Naive thymus-derived CD4-positive, alpha-beta T cell (primary cell): ENCODE data around the gene PIGB. TPM values are rescaled to one million over a fixed set of nuclear protein-coding genes. Genes with fewer than 3 reads are reported as not detected.

Source experiments
- ATAC-seq: fragments of 150-1000 bp; cut with Tn5 transposase; 2 replicates; pipeline ENCODE4 v1.10.0; 2021; ENCODE audit warnings: mild to moderate bottlenecking, moderate library complexity
- CTCF ChIA-PET: fragments of 350-600 bp; sonication (Branson Sonifier 250); formaldehyde crosslinking; loops from one replicate; lab custom pipeline; 2021; ENCODE audit warnings: antibody characterized with exemption; lab: Charles Lee
- POLR2A ChIA-PET: fragments of 350-600 bp; sonication (Branson Sonifier 250); formaldehyde crosslinking; loops from one replicate; lab custom pipeline; 2021; ENCODE audit warnings: antibody characterized with exemption, inconsistent platforms; lab: Charles Lee
- DNase-seq, 9 donors: peaks; one replicate each; pipeline versions ENCODE4 v3.0.0 to v3.0.0-alpha.2; 2020 to 2022; ENCODE audit warnings: mixed read lengths in 1 of 9
- H3K27ac ChIP-seq: one replicate; pipeline ENCODE4 v1.7.0; 2013; ENCODE audit warnings: mild to moderate bottlenecking, low read depth, low read length, moderate library complexity
- H3K27me3 ChIP-seq, 2 donors: one replicate each; pipeline ENCODE4 v1.7.0; 2013; ENCODE audit warnings: low read length in 2 of 2, mild to moderate bottlenecking in 2 of 2, moderate library complexity in 2 of 2; ENCODE audit not compliant: control insufficient read depth in 2 of 2, insufficient read depth in 2 of 2
- H3K36me3 ChIP-seq, 3 experiments: 1 replicate in 2 of 3; 2 replicates in 1 of 3; pipeline ENCODE4 v1.7.0; 2013; ENCODE audit warnings: low read length in 3 of 3, mild to moderate bottlenecking in 3 of 3, moderate library complexity in 1 of 3; ENCODE audit not compliant: insufficient read depth in 3 of 3, control insufficient read depth in 2 of 3
- H3K4me1 ChIP-seq, 2 donors: one replicate each; pipeline ENCODE4 v1.7.0; 2013; ENCODE audit warnings: low read length in 2 of 2, mild to moderate bottlenecking in 2 of 2, moderate library complexity in 1 of 2; ENCODE audit not compliant: control insufficient read depth in 2 of 2, insufficient read depth in 2 of 2
- H3K4me3 ChIP-seq: 2 replicates; pipeline ENCODE4 v1.7.0; 2013; ENCODE audit warnings: mild to moderate bottlenecking, low read length
- H3K9me3 ChIP-seq, 3 experiments: 1 replicate in 2 of 3; 2 replicates in 1 of 3; pipeline ENCODE4 v1.7.0; 2013; ENCODE audit warnings: low read length in 3 of 3; ENCODE audit not compliant: control insufficient read depth in 2 of 3
- H3K27ac Mint-ChIP-seq, 9 donors: one replicate each; pipeline ENCODE4 v1.8.0; 2020 to 2022; ENCODE audit warnings: mixed read lengths in 9 of 9, mild to moderate bottlenecking in 8 of 9, moderate library complexity in 5 of 9, inconsistent platforms in 2 of 9
- H3K27me3 Mint-ChIP-seq, 5 donors: one replicate each; pipeline ENCODE4 v1.8.0; 2021 to 2022; ENCODE audit warnings: mixed read lengths in 5 of 5, mild to moderate bottlenecking in 1 of 5
- H3K36me3 Mint-ChIP-seq, 5 donors: one replicate each; pipeline ENCODE4 v1.8.0; 2020 to 2022; ENCODE audit warnings: mixed read lengths in 5 of 5, mild to moderate bottlenecking in 3 of 5, inconsistent platforms in 1 of 5
- H3K4me1 Mint-ChIP-seq, 7 donors: one replicate each; pipeline ENCODE4 v1.8.0; 2020 to 2022; ENCODE audit warnings: mixed read lengths in 7 of 7, mild to moderate bottlenecking in 3 of 7, inconsistent platforms in 1 of 7
- H3K4me3 Mint-ChIP-seq, 10 donors: one replicate each; pipeline ENCODE4 v1.8.0; 2020 to 2022; ENCODE audit warnings: mild to moderate bottlenecking in 10 of 10, mixed read lengths in 10 of 10, moderate library complexity in 6 of 10, inconsistent platforms in 2 of 10
- H3K9me3 Mint-ChIP-seq, 11 donors: one replicate each; pipeline ENCODE4 v1.8.0; 2020 to 2022; ENCODE audit warnings: mixed read lengths in 11 of 11, mild to moderate bottlenecking in 4 of 11, inconsistent platforms in 1 of 11, moderate library complexity in 1 of 11
- intact Hi-C, 2 donors: fragments of 100-400 bp; cut with micrococcal nuclease; formaldehyde crosslinking; loops; one replicate each; pipeline ENCODE4 v1.15.1; 2023
- polyA plus RNA-seq, 2 donors: library from polyadenylated mRNA; unstranded; fragments of 300-500 nt; fragmentation: Illumina TruSeq; gene quantifications; one replicate each; pipeline ENCODE4 v1.2.3, GENCODE V29; 2021
- total RNA-seq, 6 experiments: library from RNA in 5 of 6; stranded (reverse) in 5 of 6; gene quantifications; 1 replicate in 5 of 6; 2 replicates in 1 of 6; pipeline ENCODE4 v1.2.3 and lab custom pipeline; 2021 to 2026

Gene PIGB
- total RNA-seq, result 10 to 100 TPM; 21.4 to 30.2 (median 24.3) TPM
- polyA plus RNA-seq, result 10 to 100 TPM; 11.9 to 21.0 TPM
- total RNA-seq (lab: John Stamatoyannopoulos, UW), result 16.3 reads per million, percentile 46 among the genes with 10 or more reads in this experiment

GRCh38 chr15:55318588-55319494 is at the start of gene PIGB, which contains the start of gene PIGBOS1:
Gene PIGB (plus strand): TSS chr15:55319222. CDS start chr15:55319251, 29 bp downstream.
Gene PIGBOS1 (minus strand): TSS chr15:55319123. CDS start chr15:55317792, 1,331 bp downstream.
- peak within 1 kb of the TSS; percentile 98 to 99 (median 98) for H3K4me3 Mint-ChIP-seq
- peaks cover 5 to 28% of the 10 kb centered on the region in 2 donors for H3K4me1 ChIP-seq

DNA sequence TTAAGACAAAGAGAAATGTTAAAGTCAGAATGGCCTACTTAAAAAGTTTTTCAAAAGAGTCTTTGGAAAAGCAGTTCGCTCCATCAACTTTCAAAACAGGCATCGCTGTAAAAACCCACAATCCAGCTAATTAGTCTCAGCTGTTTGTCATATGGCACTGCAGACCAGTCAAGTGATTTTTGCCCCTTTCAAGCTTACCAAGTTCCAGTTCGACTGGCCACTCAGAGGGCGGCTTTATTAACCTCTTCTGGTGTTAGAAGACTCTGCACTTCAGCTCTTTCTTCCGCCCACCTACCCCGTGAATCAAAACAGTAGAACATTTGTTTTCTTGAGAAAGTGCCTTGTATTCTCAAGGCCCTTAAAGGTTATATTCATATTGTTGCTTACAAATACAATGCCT is 48.7 kb upstream of the PIGB start:
- peak overlapping the region in 4 of 9 donors; percentile 0 to 36 (median 26) for H3K27ac Mint-ChIP-seq
- intact Hi-C loops, result no loop called here
- ChIA-PET POLR2A (interaction anchor here (0.9 to 1.4 kb wide), 2 partner anchors 19 to 73 kb away, joined by 3 to 5 read pairs; partner anchors contain the start of gene RSL24D1), CTCF (interaction anchor here (0.9 kb wide), 1 partner anchor 10 kb away, joined by 3 read pairs; no protein-coding TSS in a partner anchor)
- H3K4me1 ChIP-seq, result peaks cover 19 to 69% of the 10 kb centered on the region in 2 donors
- peaks cover 0 to 3% (median 0%) of the 10 kb centered on the region in 11 donors for H3K9me3 Mint-ChIP-seq
- ATAC-seq, result no peak
- DNase-seq, result no peak
- H3K9me3 ChIP-seq, result no peaks in the 10 kb centered on the region
- peaks cover 0 to 42% (median 15%) of the 10 kb centered on the region in 5 donors for H3K36me3 Mint-ChIP-seq
- H3K27me3 ChIP-seq, result no peaks in the 10 kb centered on the region
- peaks cover 46 to 76% (median 61%) of the 10 kb centered on the region in 7 donors for H3K4me1 Mint-ChIP-seq
- H3K4me3 ChIP-seq, result no peak overlapping the region
- H3K36me3 ChIP-seq, result no peaks in the 10 kb centered on the region
- no peak overlapping the region for H3K4me3 Mint-ChIP-seq
- no peaks in the 10 kb centered on the region for H3K27me3 Mint-ChIP-seq
- H3K27ac ChIP-seq, result no peak overlapping the region

More at GRCh38 chr15:55318588-55319494, at the start of gene PIGB, which contains the start of gene PIGBOS1:
- Histone ChIP-seq H3K4me3 (peak within 1 kb of the TSS; percentile 95), H3K9me3 (no peaks in the 10 kb centered on the region), H3K36me3 (no peaks in the 10 kb centered on the region), H3K27ac (peak within 1 kb of the TSS; percentile 98), H3K27me3 (no peaks in the 10 kb centered on the region)
- Mint-ChIP-seq H3K27ac (peak within 1 kb of the TSS; percentile 99 to 100 (median 100)), H3K27me3 (no peaks in the 10 kb centered on the region), H3K4me1 (peaks cover 41 to 86% (median 76%) of the 10 kb centered on the region in 7 donors), H3K9me3 (peaks cover 0 to 7% (median 0%) of the 10 kb centered on the region in 11 donors), H3K36me3 (peaks cover 5 to 30% (median 27%) of the 10 kb centered on the region in 5 donors)
- DNase-seq (peak; percentile 73 to 88 (median 84)), ATAC-seq (peak; percentile 91)
- intact Hi-C loops, result loop anchor here (1.0 to 5.0 kb wide), 6 partner anchors 29 to 123 kb away; partner anchors contain the start of genes CCPG1 (in 2 of the 2), PIERCE2 (in 2 of the 2) and RSL24D1 (in 1 of the 2)
- ChIA-PET CTCF (interaction anchor here (0.7 to 1.5 kb wide), 7 partner anchors 8 to 122 kb away, joined by 3 to 6 read pairs (median 3); partner anchors contain the start of gene RSL24D1), POLR2A (interaction anchor here (0.6 to 3.4 kb wide), 14 partner anchors 13 to 176 kb away, joined by 3 to 25 read pairs (median 4); partner anchors contain the start of genes CCPG1, PIERCE2 and RSL24D1)

DNA sequence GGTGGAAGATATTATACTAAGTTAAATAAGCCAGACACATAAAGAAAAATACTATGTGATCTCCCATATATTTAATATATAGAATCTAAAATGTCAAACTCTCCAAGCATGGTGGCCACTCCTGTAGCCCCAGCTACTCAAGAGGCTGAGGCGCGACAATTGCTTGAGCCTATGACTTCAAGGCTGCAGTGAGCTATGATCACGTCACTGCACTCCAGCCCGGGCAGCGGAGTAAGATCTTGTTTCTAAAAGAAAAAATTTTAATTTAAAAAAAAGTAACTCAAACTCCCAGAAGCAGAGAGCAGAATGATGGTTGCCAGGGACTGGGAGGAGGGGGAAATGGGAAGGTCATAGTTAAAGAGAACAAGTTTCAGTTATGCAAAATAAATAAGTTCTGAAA is 42.7 kb upstream of the PIGB start:
- ATAC-seq (no peak), DNase-seq (no peak)
- no peaks in the 10 kb centered on the region for H3K9me3 ChIP-seq
- H3K36me3 ChIP-seq, result no peaks in the 10 kb centered on the region
- H3K27ac ChIP-seq, result no peak overlapping the region
- no peaks in the 10 kb centered on the region for H3K27me3 ChIP-seq
- POLR2A ChIA-PET, result interaction anchor here (1.3 to 3.1 kb wide), 3 partner anchors 9 to 55 kb away, joined by 3 to 16 read pairs (median 4); no protein-coding TSS in a partner anchor
- peak overlapping the region; percentile 21 for H3K4me3 ChIP-seq
- CTCF ChIA-PET, result no interaction called here
- peaks cover 0 to 33% (median 0%) of the 10 kb centered on the region in 5 donors for H3K36me3 Mint-ChIP-seq
- H3K9me3 Mint-ChIP-seq, result peaks cover 0 to 3% (median 0%) of the 10 kb centered on the region in 11 donors
- H3K4me3 Mint-ChIP-seq, result peak overlapping the region in 8 of 10 donors; percentile 5 to 83 (median 72)
- H3K4me1 Mint-ChIP-seq, result peaks cover 47 to 85% (median 66%) of the 10 kb centered on the region in 7 donors
- no peaks in the 10 kb centered on the region for H3K27me3 Mint-ChIP-seq
- H3K4me1 ChIP-seq, result peaks cover 30 to 64% of the 10 kb centered on the region in 2 donors
- intact Hi-C loops, result loop anchor here in 1 of 2 donors (5.0 kb wide), 2 partner anchors 34 to 41 kb away; partner anchors contain the start of genes PIGB and PIGBOS1
- peak overlapping the region in 6 of 9 donors; percentile 36 to 95 (median 80) for H3K27ac Mint-ChIP-seq

DNA sequence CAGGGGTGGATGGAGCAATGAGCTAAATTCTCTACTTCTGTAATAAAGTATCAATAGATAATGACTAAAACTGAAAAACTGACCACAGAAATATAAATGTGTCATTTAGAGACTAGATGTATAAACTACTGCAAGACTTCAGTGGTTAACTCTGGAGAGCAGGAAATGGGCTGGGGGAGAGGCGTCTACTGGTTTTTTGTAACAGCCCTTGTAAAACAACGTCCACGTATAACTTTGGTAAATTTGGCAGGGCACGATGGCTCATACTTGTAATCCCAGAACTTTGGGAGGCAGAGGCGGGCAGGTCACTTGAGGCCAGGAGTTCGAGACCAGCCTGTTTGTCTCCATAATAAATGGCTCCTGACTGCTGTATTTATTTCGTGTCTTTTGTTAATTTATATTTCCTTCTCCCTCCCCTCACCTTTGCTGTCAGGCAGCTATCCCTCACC is 41.9 kb upstream of the PIGB start:
- no peaks in the 10 kb centered on the region for H3K9me3 ChIP-seq
- Mint-ChIP-seq H3K4me3 (peak overlapping the region; percentile 52 to 83 (median 78)), H3K9me3 (peaks cover 0 to 3% (median 0%) of the 10 kb centered on the region in 11 donors), H3K4me1 (peaks cover 47 to 89% (median 75%) of the 10 kb centered on the region in 7 donors), H3K27me3 (no peaks in the 10 kb centered on the region), H3K27ac (peak overlapping the region; percentile 68 to 97 (median 93)), H3K36me3 (peaks cover 0 to 33% (median 0%) of the 10 kb centered on the region in 5 donors)
- no peaks in the 10 kb centered on the region for H3K27me3 ChIP-seq
- POLR2A ChIA-PET, result interaction anchor here (0.6 to 3.1 kb wide), 4 partner anchors 10 to 132 kb away, joined by 4 to 16 read pairs (median 4); partner anchors contain the start of genes CCPG1 and PIERCE2
- H3K27ac ChIP-seq, result peak overlapping the region; percentile 46
- intact Hi-C loops, result loop anchor here (1.0 to 5.0 kb wide), 3 partner anchors 10 to 40 kb away; partner anchors contain the start of genes PIGB (in 1 of the 2) and PIGBOS1 (in 1 of the 2)
- H3K4me1 ChIP-seq, result peaks cover 33 to 71% of the 10 kb centered on the region in 2 donors
- ATAC-seq, result peak; percentile 73
- no peaks in the 10 kb centered on the region for H3K36me3 ChIP-seq
- H3K4me3 ChIP-seq, result peak overlapping the region; percentile 31
- CTCF ChIA-PET, result interaction anchor here (1.1 to 1.4 kb wide), 2 partner anchors 14 to 159 kb away, joined by 3 to 4 read pairs; no protein-coding TSS in a partner anchor
- DNase-seq, result peak in 6 of 9 donors; percentile 11 to 49 (median 36)

DNA sequence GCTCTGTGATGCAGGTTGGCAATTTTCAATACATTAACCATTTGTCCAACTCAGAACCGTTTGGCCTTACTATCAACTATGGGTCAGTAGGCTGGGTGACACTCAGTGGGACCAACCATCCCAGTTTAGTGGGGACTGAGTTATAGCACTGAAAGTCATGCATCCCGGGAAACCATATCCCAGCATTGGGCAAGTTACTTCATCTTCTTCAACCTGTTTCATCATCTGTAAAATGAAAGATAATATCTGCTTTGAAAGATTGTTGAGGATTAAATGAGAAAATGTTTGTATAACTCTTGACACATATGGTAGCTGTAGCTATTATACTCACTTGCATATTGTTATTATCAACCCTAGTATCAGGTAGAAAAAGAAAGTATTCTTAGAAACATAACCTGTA is 41.3 kb upstream of the PIGB start:
- Mint-ChIP-seq H3K4me3 (peak overlapping the region; percentile 52 to 83 (median 78)), H3K36me3 (peaks cover 0 to 30% (median 0%) of the 10 kb centered on the region in 5 donors), H3K27me3 (no peaks in the 10 kb centered on the region), H3K27ac (peak overlapping the region; percentile 68 to 97 (median 93)), H3K4me1 (peaks cover 44 to 90% (median 80%) of the 10 kb centered on the region in 7 donors), H3K9me3 (peaks cover 0 to 3% (median 0%) of the 10 kb centered on the region in 11 donors)
- no peaks in the 10 kb centered on the region for H3K27me3 ChIP-seq
- DNase-seq (no peak), ATAC-seq (no peak)
- intact Hi-C loops, result loop anchor here (1.0 to 5.0 kb wide), 3 partner anchors 10 to 40 kb away; partner anchors contain the start of genes PIGB (in 1 of the 2) and PIGBOS1 (in 1 of the 2)
- no peaks in the 10 kb centered on the region for H3K9me3 ChIP-seq
- ChIA-PET POLR2A (interaction anchor here (1.3 to 3.1 kb wide), 3 partner anchors 11 to 131 kb away, joined by 4 to 16 read pairs (median 4); partner anchors contain the start of genes CCPG1 and PIERCE2), CTCF (interaction anchor here (1.1 to 1.4 kb wide), 2 partner anchors 13 to 158 kb away, joined by 3 to 4 read pairs; no protein-coding TSS in a partner anchor)
- H3K4me1 ChIP-seq, result peaks cover 39 to 71% of the 10 kb centered on the region in 2 donors
- H3K36me3 ChIP-seq, result no peaks in the 10 kb centered on the region
- peak overlapping the region; percentile 31 for H3K4me3 ChIP-seq
- peak overlapping the region; percentile 46 for H3K27ac ChIP-seq
